IMR-90 (cell line): ENCODE data around the gene KIF13A. TPM values are rescaled to one million over a fixed set of nuclear protein-coding genes. Genes with fewer than 3 reads are reported as not detected.
A peak's percentile ranks its signal among the peaks of the same experiment; 100 is the strongest.

Experiments
- ATAC-seq: fragments of 200-7000 bp; cut with Tn5 transposase; 2 replicates; pipeline ENCODE4 v1.9.1; 2020; ENCODE audit warnings: low read depth, mild to moderate bottlenecking, moderate library complexity
- BruUV-seq: library from RNA; stranded (reverse); fragments of 400-500 nt; replicated peaks from 2 replicates; lab custom pipeline; 2021; lab: Mats Ljungman, UMichigan
- CTCF ChIA-PET: fragments of 300-600 bp; formaldehyde crosslinking; extraction: SDS; loops from one replicate; lab custom pipeline; 2021; ENCODE audit warnings: antibody characterized with exemption; lab: Yijun Ruan, JAX
- POLR2A ChIA-PET: fragments of 300-600 bp; sonication (Branson Sonifier 250); formaldehyde crosslinking; loops from one replicate; lab custom pipeline; 2022; ENCODE audit warnings: antibody characterized with exemption; ENCODE audit not compliant: unreplicated experiment; lab: Charles Lee
- DNase-seq: peaks from one replicate; pipeline ENCODE4 v3.0.0; 2013
- H2AFZ ChIP-seq: replicated peaks from 2 replicates; pipeline ENCODE3; 2013; ENCODE audit warnings: low read length, mild to moderate bottlenecking; ENCODE audit not compliant: poor library complexity
- H2AK5ac ChIP-seq: 2 replicates; pipeline ENCODE4 v1.6.1; 2013; ENCODE audit warnings: low read depth, low read length, inconsistent platforms
- H2AK9ac ChIP-seq: replicated peaks from 2 replicates; pipeline ENCODE3; 2013; ENCODE audit warnings: mild to moderate bottlenecking, low read depth, low read length, moderate library complexity; ENCODE audit not compliant: poor library complexity
- H2BK120ac ChIP-seq: 2 replicates; pipeline ENCODE4 v1.6.1; 2013; ENCODE audit warnings: low read depth, low read length, inconsistent platforms
- H2BK15ac ChIP-seq: 3 replicates; pipeline ENCODE4 v1.6.1; 2013; ENCODE audit warnings: low read depth, low read length, inconsistent platforms
- H2BK20ac ChIP-seq: 2 replicates; pipeline ENCODE4 v1.6.1; 2013; ENCODE audit warnings: low read depth, mild to moderate bottlenecking, inconsistent platforms, low read length, moderate library complexity
- H2BK5ac ChIP-seq: 2 replicates; pipeline ENCODE4 v1.6.1; 2013; ENCODE audit warnings: mild to moderate bottlenecking, low read depth, low read length, inconsistent platforms; ENCODE audit not compliant: poor library complexity, severe bottlenecking
- H3K14ac ChIP-seq: replicated peaks from 2 replicates; pipeline ENCODE4 v1.6.1; 2013; ENCODE audit warnings: low read depth, low read length, inconsistent platforms
- H3K18ac ChIP-seq: 2 replicates; pipeline ENCODE4 v1.6.1; 2013; ENCODE audit warnings: low read depth, low read length, control low read depth
- H3K23ac ChIP-seq: 2 replicates; pipeline ENCODE4 v1.6.1; 2013; ENCODE audit warnings: low read depth, low read length, inconsistent platforms
- H3K27ac ChIP-seq: 2 replicates; pipeline ENCODE4 v1.5.1; 2013; ENCODE audit warnings: mild to moderate bottlenecking, control low read depth, low read length; ENCODE audit not compliant: insufficient read depth
- H3K27me3 ChIP-seq: 2 replicates; pipeline ENCODE4 v1.6.1; 2013; ENCODE audit warnings: low read length; ENCODE audit not compliant: control insufficient read depth, insufficient read depth
- H3K36me3 ChIP-seq: 2 replicates; pipeline ENCODE4 v1.6.1; 2013; ENCODE audit warnings: low read length, mixed read lengths; ENCODE audit not compliant: control insufficient read depth, insufficient read depth
- H3K4ac ChIP-seq: 2 replicates; pipeline ENCODE4 v1.6.1; 2013; ENCODE audit warnings: low read depth, low read length, inconsistent platforms
- H3K4me1 ChIP-seq: 2 replicates; pipeline ENCODE4 v1.6.1; 2013; ENCODE audit warnings: low read length, mixed read lengths; ENCODE audit not compliant: control insufficient read depth, insufficient read depth
- H3K4me2 ChIP-seq: 2 replicates; pipeline ENCODE4 v1.6.1; 2013; ENCODE audit warnings: low read depth, mild to moderate bottlenecking, control low read depth, low read length, moderate library complexity
- H3K4me3 ChIP-seq: 2 replicates; pipeline ENCODE4 v1.5.1; 2013; ENCODE audit warnings: low read depth, mild to moderate bottlenecking, control low read depth, low read length, moderate library complexity; ENCODE audit not compliant: insufficient read depth
- H3K56ac ChIP-seq: 2 replicates; pipeline ENCODE4 v1.6.1; 2013; ENCODE audit warnings: low read length, inconsistent platforms; ENCODE audit not compliant: insufficient read depth; ENCODE audit errors: extremely low read depth
- H3K79me1 ChIP-seq, 2 experiments: 2 replicates each; pipeline ENCODE4 v1.6.1; 2013; ENCODE audit warnings: low read length in 2 of 2, inconsistent platforms in 1 of 2, low read depth in 1 of 2
- H3K9ac ChIP-seq: 2 replicates; pipeline ENCODE4 v1.6.1; 2013; ENCODE audit warnings: low read depth, low read length, control low read depth
- H3K9me1 ChIP-seq: 2 replicates; pipeline ENCODE4 v1.6.1; 2013; ENCODE audit warnings: low read length, inconsistent platforms; ENCODE audit not compliant: insufficient read depth
- H3K9me3 ChIP-seq: 2 replicates; pipeline ENCODE4 v1.6.1; 2013; ENCODE audit warnings: low read length; ENCODE audit not compliant: control insufficient read depth, insufficient read depth
- H4K20me1 ChIP-seq: 2 replicates; pipeline ENCODE4 v1.6.1; 2013; ENCODE audit warnings: low read length, inconsistent platforms; ENCODE audit not compliant: insufficient read depth
- H4K5ac ChIP-seq: 2 replicates; pipeline ENCODE4 v1.6.1; 2013; ENCODE audit warnings: mild to moderate bottlenecking, low read depth, low read length, control low read depth
- H4K8ac ChIP-seq, 2 experiments: 2 replicates each; pipeline ENCODE4 v1.6.1; 2013; ENCODE audit warnings: low read depth in 2 of 2, low read length in 2 of 2, control low read depth in 1 of 2, inconsistent platforms in 1 of 2
- H4K91ac ChIP-seq: 2 replicates; pipeline ENCODE4 v1.6.1; 2013; ENCODE audit warnings: low read depth, low read length, inconsistent platforms; ENCODE audit not compliant: insufficient read depth
- BHLHE40 ChIP-seq: fragments of 150-350 bp; IDR thresholded peaks from 2 replicates; pipeline ENCODE4 v1.6.1; 2016; ENCODE audit warnings: mild to moderate bottlenecking, low read depth, low read length
- CHD1 ChIP-seq: IDR thresholded peaks from 2 replicates; pipeline ENCODE4 v1.6.1; 2012; ENCODE audit warnings: low read depth, low read length, improper control_type of control experiment
- MXI1 ChIP-seq: IDR thresholded peaks from 2 replicates; pipeline ENCODE4 v1.6.1; 2012; ENCODE audit warnings: low read depth, mild to moderate bottlenecking, low read length, moderate library complexity, borderline replicate concordance
- WGBS, 2 experiments: methylation state at CpG; one replicate each; pipeline versions ENCODE4 v1.1.5 to v1.1.7; 2013; ENCODE audit warnings: missing lambda C conversion rate in 2 of 2; ENCODE audit not compliant: insufficient read length in 1 of 2; ENCODE audit errors: extremely low coverage in 2 of 2; 5-methylcytosine and 5-hydroxymethylcytosine counted together
- dilution Hi-C: fragments of 300-500 bp; cut with HindIII; formaldehyde crosslinking; loops from one replicate; pipeline ENCODE4 v1.14.3; 2018; ENCODE audit warnings: low sequenced_read_pairs; ENCODE audit not compliant: unreplicated experiment
- in situ Hi-C: fragments of 300-500 bp; cut with MboI; formaldehyde crosslinking; loops from 3 replicates; pipeline ENCODE4 v1.14.3; 2019; ENCODE audit warnings: low sequenced_read_pairs, inconsistent platforms, mixed read lengths
- intact Hi-C: fragments of 100-400 bp; cut with micrococcal nuclease; formaldehyde crosslinking; loops from 2 replicates; pipeline ENCODE4 v1.10.0; 2022
- polyA plus RNA-seq, 3 experiments: library from polyadenylated mRNA; depleted of rRNA; stranded (reverse); fragments of >200 nt; gene quantifications; 2 replicates each; pipeline ENCODE4 v1.2.3, GENCODE V29; 2012; ENCODE audit warnings: low replicate concordance in 1 of 3
- total RNA-seq: library from RNA; depleted of rRNA; stranded (reverse); fragments of >200 nt; gene quantifications from 2 replicates; pipeline ENCODE4 v1.2.3, GENCODE V29; 2012

Gene KIF13A
- total and polyA plus RNA-seq, 2 of the 4 experiments (the other 2 are of a cell fraction), result 23.3 to 51.8 TPM

GRCh38 chr6:17957904-17958620 is 29.4 kb downstream of the KIF13A start (continued):
- TF ChIP-seq BHLHE40, result no peak

DNA sequence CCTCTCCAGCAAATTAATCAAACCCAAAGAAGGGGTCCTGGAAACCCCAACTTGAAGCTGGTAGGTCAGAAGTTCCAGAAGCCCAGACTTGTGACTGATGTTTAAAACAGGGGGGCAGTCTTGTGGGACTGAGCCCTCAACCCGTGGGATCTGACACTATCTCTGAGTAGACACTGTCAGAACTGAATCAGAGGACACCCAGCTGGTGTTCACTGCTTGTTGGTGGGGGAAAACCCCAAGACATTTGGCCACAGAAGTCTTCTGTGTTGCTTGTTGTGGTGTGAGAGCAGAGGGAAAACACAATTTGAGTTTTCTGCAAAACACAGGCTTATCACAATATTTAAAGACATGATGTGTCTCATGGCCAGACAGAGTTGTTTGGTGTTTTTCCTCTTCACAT is 29.9 kb downstream of the KIF13A start:
- dilution Hi-C loops (no loop called here), intact Hi-C loops (no loop called here), in situ Hi-C loops (no loop called here)
- WGBS, 2 experiments, result 0% methylated on average over 1 of the region's 1 CpG; no CpG with 5 or more reads in 1 of the 2 experiments
- no peak for ATAC-seq
- H3K56ac ChIP-seq, result no peak overlapping the region
- ChIA-PET POLR2A (no interaction called here), CTCF (no interaction called here)
- H3K14ac ChIP-seq, result no peak overlapping the region
- H3K4me3 ChIP-seq, result no peak overlapping the region
- H2AK9ac ChIP-seq, result no peak overlapping the region
- H2BK120ac ChIP-seq, result peak overlapping the region; percentile 5; the same call in 1 of the 2 replicates
- H3K27ac ChIP-seq, result peak overlapping the region; percentile 0; the same call in 1 of the 2 replicates
- no TSS peak for BruUV-seq
- peak overlapping the region; percentile 76; the same call in 1 of the 2 replicates for H3K18ac ChIP-seq
- peak overlapping the region in 1 of 2 experiments; percentile 3; a peak in 1 of 4 replicates for H4K8ac ChIP-seq
- H3K9me3 ChIP-seq, result no peaks in the 10 kb centered on the region
- peak overlapping the region; percentile 7 for H3K4me2 ChIP-seq
- H2AK5ac ChIP-seq, result no peak overlapping the region
- H2BK20ac ChIP-seq, result no peak overlapping the region; the same call in 1 of the 2 replicates
- H3K23ac ChIP-seq, result peak overlapping the region; percentile 59; the same call in 1 of the 2 replicates
- TF ChIP-seq CHD1, result no peak
- no peak for TF ChIP-seq MXI1
- no peak overlapping the region for H2AFZ ChIP-seq
- 0 out of 3 replicates have a peak overlapping the region, but pooled peaks have one; percentile 49 for H2BK15ac ChIP-seq
- DNase-seq, result peak; percentile 70
- no peak overlapping the region for H4K91ac ChIP-seq
- H3K9me1 ChIP-seq, result peaks cover 17% of the 10 kb centered on the region
- no peak overlapping the region; the same call in 1 of the 2 replicates for H4K5ac ChIP-seq
- peaks cover 16% of the 10 kb centered on the region for H3K4me1 ChIP-seq
- H3K79me1 ChIP-seq, result peaks cover 44 to 75% of the 10 kb centered on the region in 2 experiments
- no peaks in the 10 kb centered on the region for H3K27me3 ChIP-seq
- peaks cover 3% of the 10 kb centered on the region; the same call in 1 of the 2 replicates for H3K36me3 ChIP-seq
- H2BK5ac ChIP-seq, result no peak overlapping the region
- peaks cover 23% of the 10 kb centered on the region; the same call in 1 of the 2 replicates for H4K20me1 ChIP-seq
- H3K9ac ChIP-seq, result no peak overlapping the region
- H3K4ac ChIP-seq, result peak overlapping the region; percentile 67; the same call in 1 of the 2 replicates
